Measurements from ENCODE around the gene EMC10.

EMC10 gene

GRCh38 chr19:50428772-50429463 is 47.4 kb upstream of the EMC10 start:
- Histone ChIP-seq H3K36me3 (replicated peaks; ENCODE audit: insufficient read depth, low read length) (no peaks in the 10 kb centered on the region), H4K20me1 (ENCODE audit: insufficient read depth, low read length) (no peaks in the 10 kb centered on the region), H3K9ac (ENCODE audit: low read length) (no peak overlapping the region), H2AFZ (ENCODE audit: low read length) (no peak overlapping the region), H3F3A (ENCODE audit: insufficient read depth, low read length) (no peaks in the 10 kb centered on the region), H3K27ac (ENCODE audit: low read length) (no peak overlapping the region), H3K79me2 (ENCODE audit: low read length) (no peaks in the 10 kb centered on the region), H3K4me1 (ENCODE audit: low read length) (peaks cover 13% of the 10 kb centered on the region), H3K9me3 (replicated peaks; ENCODE audit: insufficient read depth, low read length) (no peaks in the 10 kb centered on the region), H3K4me2 (ENCODE audit: low read depth, low read length) (no peak overlapping the region), H3K9me2 (replicated peaks; ENCODE audit: insufficient read depth, low read length) (no peaks in the 10 kb centered on the region), H3K4me3 (ENCODE audit: low read length) (no peak overlapping the region), H3K27me3 (replicated peaks; ENCODE audit: insufficient read depth, low read length) (peaks cover 45% of the 10 kb centered on the region)
- DNase-seq = no peak
- no peak for TF ChIP-seq EZH2 (optimal IDR thresholded peaks at IDR 0.05; ENCODE audit: low read depth, low read length)
- no peak for TF ChIP-seq EZH2phosphoT487 (IDR thresholded peaks at IDR 0.05; ENCODE audit: low read length)
- no peak for TF ChIP-seq CTCF (IDR thresholded peaks at IDR 0.05; ENCODE audit: low read length)

GRCh38 chr19:50430888-50431342 is 45.4 kb upstream of the EMC10 start:
- H3K79me2 ChIP-seq (ENCODE audit: low read length) = no peaks in the 10 kb centered on the region
- H3K4me2 ChIP-seq (ENCODE audit: low read depth, low read length) = peak overlapping the region; percentile 82
- H3K9me3 ChIP-seq (replicated peaks; ENCODE audit: insufficient read depth, low read length) = no peaks in the 10 kb centered on the region
- H3K4me3 ChIP-seq (ENCODE audit: low read length) = peak overlapping the region; percentile 49
- no peak overlapping the region for H3K27ac ChIP-seq (ENCODE audit: low read length)
- no peak for DNase-seq
- peaks cover 25% of the 10 kb centered on the region for H3K4me1 ChIP-seq (ENCODE audit: low read length)
- H3K9me2 ChIP-seq (replicated peaks; ENCODE audit: insufficient read depth, low read length) = no peaks in the 10 kb centered on the region
- TF ChIP-seq EZH2phosphoT487 (IDR thresholded peaks at IDR 0.05; ENCODE audit: low read length) = no peak
- no peak for TF ChIP-seq EZH2 (optimal IDR thresholded peaks at IDR 0.05; ENCODE audit: low read depth, low read length)
- no peak for TF ChIP-seq CTCF (IDR thresholded peaks at IDR 0.05; ENCODE audit: low read length)
- no peaks in the 10 kb centered on the region for H4K20me1 ChIP-seq (ENCODE audit: insufficient read depth, low read length)
- no peak overlapping the region; the same call in 1 of the 2 replicates for H3K9ac ChIP-seq (ENCODE audit: low read length)
- H2AFZ ChIP-seq (ENCODE audit: low read length) = peak overlapping the region; percentile 53; the same call in 1 of the 2 replicates
- H3K27me3 ChIP-seq (replicated peaks; ENCODE audit: insufficient read depth, low read length) = peaks cover 54% of the 10 kb centered on the region
- H3K36me3 ChIP-seq (replicated peaks; ENCODE audit: insufficient read depth, low read length) = no peaks in the 10 kb centered on the region
- no peaks in the 10 kb centered on the region for H3F3A ChIP-seq (ENCODE audit: insufficient read depth, low read length)

- Histone ChIP-seq H3K9ac (ENCODE audit: low read length) (peak overlapping the region; percentile 48; the same call in 1 of the 2 replicates), H4K20me1 (ENCODE audit: insufficient read depth, low read length) (no peaks in the 10 kb centered on the region), H3K79me2 (ENCODE audit: low read length) (no peaks in the 10 kb centered on the region), H3K4me2 (ENCODE audit: low read depth, low read length) (peak overlapping the region; percentile 86), H3K9me2 (replicated peaks; ENCODE audit: insufficient read depth, low read length) (no peaks in the 10 kb centered on the region), H3K9me3 (replicated peaks; ENCODE audit: insufficient read depth, low read length) (no peaks in the 10 kb centered on the region), H3K27me3 (replicated peaks; ENCODE audit: insufficient read depth, low read length) (peaks cover 60% of the 10 kb centered on the region), H3K4me1 (ENCODE audit: low read length) (peaks cover 25% of the 10 kb centered on the region), H2AFZ (ENCODE audit: low read length) (peak overlapping the region; percentile 78), H3K36me3 (replicated peaks; ENCODE audit: insufficient read depth, low read length) (no peaks in the 10 kb centered on the region), H3K27ac (ENCODE audit: low read length) (no peak overlapping the region), H3K4me3 (ENCODE audit: low read length) (peak overlapping the region; percentile 49), H3F3A (ENCODE audit: insufficient read depth, low read length) (no peaks in the 10 kb centered on the region)
- TF ChIP-seq EZH2phosphoT487 (IDR thresholded peaks at IDR 0.05; ENCODE audit: low read length) = no peak
- TF ChIP-seq EZH2 (optimal IDR thresholded peaks at IDR 0.05; ENCODE audit: low read depth, low read length) = no peak
- no peak for TF ChIP-seq CTCF (IDR thresholded peaks at IDR 0.05; ENCODE audit: low read length)
- DNase-seq = peak; percentile 73
Observed at GRCh38 chr19:50431343-50432220, 44.7 kb upstream of the EMC10 start.
